Stimulated activated naive CD4-positive, alpha-beta T cell (primary cell): ENCODE measurements around the gene PPM1M.
"Not testable (repeated sequence)": the region's sequence is repeated elsewhere in the genome, so short reads cannot be mapped to it uniquely, and the experiment has no call there.

Experiments used
- DNase-seq, 6 experiments: peaks; one replicate each; lab custom pipeline; 2025; lab: John Stamatoyannopoulos, UW

PPM1M gene

DNA sequence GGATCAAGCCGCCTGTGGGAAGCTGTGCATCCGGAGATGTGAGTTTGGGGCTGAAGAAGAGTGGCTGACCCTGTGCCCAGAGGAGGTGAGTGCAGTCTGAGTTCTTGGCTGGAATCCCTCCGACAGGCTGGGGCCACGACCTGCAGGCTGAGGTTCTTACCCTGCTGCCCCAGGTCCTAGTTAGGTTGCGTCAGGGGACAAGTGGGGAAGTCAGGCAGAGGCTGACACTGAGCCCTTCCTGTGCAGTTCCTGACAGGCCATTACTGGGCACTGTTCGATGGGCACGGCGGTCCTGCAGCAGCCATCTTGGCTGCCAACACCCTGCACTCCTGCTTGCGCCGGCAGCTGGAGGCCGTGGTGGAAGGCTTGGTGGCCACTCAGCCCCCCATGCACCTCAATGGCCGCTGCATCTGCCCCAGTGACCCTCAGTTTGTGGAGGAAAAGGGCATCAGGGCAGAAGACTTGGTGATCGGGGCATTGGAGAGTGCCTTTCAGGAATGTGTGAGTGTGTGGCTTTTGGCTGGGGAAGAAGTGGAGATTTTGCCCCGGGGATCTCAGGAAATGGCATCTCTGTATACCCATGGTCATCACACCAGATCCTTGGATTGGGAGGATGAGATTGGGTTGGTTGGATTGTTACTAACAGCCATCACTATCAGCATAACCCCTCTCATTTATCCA lies 1.3 kb downstream of the PPM1M start:
- peak in 1 of 6 experiments; percentile 13 for DNase-seq

DNA sequence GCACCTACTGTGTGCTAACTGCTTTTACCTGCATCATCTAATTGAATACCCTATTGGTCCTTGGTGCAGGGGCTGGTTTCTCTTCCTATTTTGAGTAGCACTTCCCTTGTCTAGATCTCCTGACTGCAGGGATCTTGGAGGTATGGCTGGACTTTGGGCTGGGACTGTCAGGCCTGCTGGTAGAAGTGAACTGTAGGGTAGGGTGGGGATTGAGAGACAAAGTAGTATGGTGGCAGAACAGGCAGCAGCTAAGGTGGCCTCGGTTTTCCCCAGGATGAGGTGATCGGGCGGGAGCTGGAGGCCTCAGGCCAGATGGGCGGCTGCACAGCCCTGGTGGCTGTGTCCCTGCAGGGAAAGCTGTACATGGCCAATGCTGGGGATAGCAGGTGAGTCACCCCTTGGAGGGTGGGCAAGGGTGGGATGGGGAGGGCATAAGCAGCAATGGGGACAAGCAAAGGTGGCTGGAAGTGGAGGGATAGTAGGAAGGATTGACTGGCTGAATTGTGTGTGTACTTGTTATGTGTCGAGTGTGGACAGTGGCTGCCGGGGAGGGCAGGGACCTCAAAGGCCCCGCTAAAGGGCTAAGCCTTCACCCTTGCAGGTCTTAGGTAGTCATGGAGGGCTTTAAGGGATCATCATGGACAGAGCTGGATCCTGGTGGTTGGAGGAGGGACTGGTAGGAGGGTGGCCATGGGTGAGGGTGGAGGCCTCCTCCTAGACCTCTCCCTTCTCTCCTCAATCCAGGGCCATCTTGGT lies 2.0 kb downstream of the PPM1M start:
- no peak for DNase-seq

DNA sequence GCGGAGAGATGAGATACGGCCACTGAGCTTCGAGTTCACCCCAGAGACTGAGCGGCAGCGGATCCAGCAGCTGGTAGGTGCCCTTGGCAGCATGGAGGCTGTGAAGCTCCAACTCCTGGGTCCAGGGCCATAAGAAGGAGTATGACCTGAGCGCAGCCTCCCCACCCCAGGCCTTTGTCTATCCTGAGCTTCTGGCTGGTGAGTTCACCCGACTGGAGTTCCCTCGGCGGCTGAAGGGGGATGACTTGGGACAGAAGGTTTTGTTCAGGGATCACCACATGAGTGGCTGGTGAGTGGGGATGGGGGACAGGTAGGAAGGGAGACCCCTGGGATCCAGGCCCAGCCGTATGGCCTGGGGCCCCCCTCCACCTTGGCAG lies 2.6 kb downstream of the PPM1M start:
- no peak for DNase-seq

DNA sequence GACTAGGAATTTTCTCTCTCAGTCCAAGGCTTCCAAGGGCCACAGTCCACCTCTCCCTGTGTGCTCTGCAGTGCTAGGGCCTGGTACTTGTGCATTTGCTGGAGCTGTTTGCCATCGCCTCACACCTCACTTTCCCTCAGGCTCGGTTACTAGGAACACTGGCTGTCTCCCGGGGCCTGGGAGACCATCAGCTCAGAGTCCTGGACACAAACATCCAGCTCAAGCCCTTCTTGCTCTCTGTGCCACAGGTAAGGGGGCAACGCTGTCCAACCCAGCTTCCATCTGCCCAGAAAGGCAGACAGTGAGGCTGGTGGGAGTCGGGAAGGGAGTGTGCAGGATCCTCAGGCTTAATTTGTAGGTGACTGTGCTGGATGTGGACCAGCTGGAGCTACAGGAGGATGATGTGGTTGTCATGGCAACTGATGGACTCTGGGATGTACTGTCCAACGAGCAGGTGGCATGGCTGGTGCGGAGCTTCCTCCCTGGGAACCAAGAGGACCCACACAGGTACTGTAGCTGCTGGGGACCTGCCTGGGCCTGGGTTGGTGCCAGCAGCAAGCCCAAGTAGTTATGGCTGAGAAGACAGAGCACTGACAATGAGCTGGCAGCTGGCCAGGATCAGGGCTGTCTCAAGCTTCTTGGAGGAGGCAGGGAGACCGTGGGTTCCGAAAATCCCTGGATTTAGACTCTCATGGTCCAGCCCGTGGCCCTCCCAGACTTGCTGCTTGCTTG lies 3.4 kb downstream of the PPM1M start:
- peak in 1 of 6 experiments; percentile 28 for DNase-seq

DNA sequence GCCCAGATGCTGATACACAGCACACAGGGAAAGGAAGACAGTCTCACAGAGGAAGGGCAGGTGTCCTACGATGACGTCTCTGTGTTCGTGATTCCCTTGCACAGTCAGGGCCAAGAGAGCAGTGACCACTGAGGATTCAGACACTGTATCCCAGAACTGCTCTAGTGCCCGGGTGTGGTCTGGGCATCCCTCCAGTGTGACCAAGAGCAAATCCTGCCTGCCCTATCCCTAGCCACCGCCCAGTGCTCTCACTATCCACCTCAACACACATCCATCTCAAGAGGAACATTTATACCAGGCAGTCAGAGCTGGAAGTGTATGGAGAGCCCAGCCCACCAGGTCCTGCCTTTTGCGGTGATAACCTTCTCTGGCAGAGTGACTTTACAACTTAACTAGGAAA lies 4.1 kb downstream of the PPM1M start:
- no peak for DNase-seq

DNA sequence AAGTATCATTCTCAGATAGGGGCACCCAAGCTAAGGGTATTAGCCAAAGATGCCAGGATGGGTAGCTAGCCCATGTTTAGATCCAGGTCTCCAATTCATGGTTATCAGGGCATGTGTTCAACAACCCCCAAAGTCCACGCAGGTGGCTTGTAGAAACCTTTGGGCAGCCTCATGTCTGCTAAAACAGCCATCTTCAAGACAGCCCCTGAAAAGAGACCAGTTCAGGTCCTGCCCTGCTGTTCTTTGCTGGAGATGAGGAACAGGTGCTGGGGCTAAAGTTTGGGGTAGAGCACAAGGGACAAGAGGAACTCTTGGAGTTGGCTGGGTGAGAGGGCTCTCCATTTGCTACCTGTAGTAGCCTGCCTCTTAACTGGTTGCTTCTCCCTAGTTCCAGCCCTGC lies 4.6 kb downstream of the PPM1M start:
- DNase-seq: no peak

DNA sequence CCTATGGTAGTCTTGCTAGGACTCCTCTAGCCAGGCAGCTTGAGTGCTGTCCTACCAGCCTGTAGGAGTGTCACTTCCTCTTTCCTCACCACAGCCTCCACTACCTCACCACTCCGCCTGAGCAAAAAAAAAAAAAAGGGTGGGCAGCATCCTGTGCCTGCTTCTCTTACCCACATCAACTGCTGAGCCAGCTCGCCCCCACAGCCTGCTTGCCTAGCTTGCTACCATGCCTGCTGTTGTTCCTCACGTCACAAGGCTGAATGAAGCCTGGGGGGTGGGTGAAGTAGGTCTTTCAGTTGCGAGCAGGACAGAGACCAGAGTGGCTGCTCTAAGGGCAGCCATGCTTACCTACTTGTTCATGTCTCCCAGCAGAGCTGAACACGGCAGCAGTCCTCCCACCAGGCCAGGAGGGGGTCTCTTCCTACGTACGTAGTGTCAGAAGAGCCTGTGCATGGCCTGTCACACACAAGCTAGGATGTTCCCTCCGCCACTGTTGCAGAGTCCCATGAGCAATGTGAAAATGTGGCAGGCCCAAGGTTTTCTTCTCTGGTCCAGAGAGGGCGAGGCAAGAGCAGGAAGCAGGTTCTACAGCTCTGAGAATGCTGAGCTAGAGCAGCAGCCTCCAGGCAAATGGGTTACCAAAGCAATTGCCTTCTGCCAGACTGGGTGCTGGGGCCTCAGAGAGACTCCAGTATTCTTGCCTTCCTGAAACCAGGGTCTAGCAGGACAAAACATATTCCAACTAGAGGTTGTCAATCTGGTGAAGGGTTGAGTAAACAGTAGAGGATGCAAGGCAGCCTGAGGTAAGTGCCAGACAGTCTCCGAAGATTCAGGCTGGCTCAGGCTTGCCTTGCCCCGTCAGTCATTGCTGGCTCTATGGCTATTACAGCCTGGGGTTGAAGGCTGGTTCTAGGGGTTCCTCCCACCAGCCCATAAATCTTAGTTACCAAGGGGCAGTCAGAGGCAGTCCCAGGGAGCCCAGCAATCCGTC lies 8.1 kb downstream of the PPM1M start:
- DNase-seq: peak; percentile 75 to 96 (median 86)

DNA sequence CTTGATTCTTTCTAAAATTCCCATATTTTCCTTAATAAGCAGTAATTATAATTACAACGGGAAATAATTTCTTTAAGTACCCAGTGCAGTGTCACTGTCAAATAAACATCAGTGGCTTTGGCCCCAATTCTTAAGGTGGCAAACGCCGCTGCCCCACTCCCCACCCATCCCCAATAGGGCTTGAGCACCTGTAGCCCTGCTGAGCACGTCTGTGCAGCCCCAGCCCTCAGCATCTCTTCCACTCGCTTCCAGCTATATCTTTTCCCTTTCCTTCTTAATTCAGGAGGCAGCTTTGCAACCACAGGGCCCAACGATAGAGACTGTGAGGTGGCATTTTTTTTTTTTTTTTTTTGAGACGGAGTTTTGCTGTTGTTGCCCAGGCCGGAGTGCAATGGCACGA lies 9.0 kb downstream of the PPM1M start:
- no peak for DNase-seq

DNA sequence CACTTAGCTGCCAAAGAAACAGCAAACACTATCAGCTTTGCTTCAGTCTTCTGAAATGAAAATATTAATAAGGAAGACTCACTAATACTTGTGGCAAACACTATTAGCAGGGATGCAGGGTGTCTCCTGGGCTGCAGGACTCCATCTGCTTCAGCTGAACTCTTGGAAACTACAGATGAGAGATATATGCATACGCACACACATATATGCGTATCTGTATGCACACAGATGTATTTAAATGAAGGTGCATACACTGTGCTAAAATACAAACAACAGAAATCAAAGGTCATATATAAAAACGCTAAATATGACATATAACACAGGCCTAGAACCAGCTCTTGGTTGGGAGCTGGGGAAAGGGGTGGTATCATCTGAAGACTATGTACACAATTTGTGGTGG lies 10.6 kb downstream of the PPM1M start:
- no peak for DNase-seq

DNA sequence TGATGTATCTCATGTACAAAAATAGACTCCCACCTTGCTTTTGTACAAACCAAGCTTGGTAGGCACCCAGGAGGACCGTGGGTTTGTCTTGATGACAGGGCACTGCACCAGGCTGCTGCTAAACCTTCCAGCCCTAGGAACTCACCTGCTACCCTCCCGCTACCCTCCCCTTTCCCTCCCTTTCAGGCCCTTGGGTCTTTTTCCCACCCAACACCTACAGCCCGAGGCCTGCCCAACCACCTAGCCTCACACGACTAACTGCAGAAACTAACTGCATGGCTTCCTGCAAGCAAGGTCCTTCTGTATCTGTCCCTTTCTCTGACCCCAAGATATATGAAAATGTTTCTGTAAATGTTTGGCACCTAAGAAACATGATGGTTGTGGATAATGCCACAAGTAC lies 11.1 kb downstream of the PPM1M start:
- DNase-seq: no peak

DNA sequence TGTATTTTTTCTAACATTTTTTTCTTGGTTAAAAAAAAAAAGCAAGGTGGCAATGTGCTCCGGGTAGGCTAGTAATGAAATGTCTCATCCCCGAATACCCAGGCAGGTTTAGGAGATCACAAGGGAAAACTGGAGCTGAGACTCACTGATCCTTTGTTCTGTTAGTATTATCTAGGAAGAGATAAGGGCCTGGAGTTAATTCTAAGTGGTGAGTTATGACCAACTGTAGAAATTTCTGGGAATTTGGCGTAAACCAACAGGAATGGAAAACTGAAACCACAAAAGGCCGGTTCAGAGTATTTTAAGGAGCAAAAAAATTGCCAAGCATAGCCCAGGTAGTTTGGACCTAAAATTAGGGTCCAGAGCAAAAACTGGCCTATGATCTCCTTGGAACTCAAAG lies 12.4 kb downstream of the PPM1M start:
- DNase-seq: no peak

DNA sequence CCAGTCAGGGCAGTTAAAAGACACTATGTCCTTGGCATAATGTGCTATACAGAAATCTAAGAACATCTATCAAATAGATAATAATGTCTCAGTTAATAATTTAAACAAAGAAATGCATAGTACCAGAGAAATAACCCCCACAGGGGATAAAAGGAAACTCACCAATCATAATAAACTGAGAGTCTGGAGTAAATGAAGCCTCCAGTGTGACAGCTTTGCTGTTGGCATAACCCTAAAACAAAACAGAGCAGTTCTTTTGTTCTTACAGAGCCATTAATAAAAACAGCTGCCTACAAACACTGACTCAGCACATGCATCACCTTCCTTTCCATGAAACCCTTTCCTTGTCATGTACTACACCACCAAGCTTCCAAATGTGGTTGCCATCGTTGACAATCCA lies 13.5 kb downstream of the PPM1M start:
- no peak for DNase-seq

DNA sequence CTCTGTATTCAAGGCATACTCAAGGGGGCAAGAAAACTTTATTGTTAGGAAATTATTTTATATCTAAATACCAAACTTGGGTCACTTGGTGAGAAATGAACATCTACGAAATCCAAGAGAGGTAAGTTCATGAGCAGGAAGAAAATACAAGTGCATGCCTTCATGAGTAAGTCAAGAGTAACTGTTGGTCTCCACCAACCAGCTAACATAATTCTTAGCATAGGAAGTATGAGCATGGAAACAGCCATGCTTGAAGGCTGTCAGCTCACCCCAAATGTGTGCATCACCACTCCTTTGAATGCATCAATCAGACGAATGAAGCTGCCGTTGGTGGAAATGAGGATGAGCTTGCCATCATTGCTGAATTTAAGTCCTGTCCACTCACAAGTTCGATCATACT lies 13.9 kb downstream of the PPM1M start:
- no peak for DNase-seq

DNA sequence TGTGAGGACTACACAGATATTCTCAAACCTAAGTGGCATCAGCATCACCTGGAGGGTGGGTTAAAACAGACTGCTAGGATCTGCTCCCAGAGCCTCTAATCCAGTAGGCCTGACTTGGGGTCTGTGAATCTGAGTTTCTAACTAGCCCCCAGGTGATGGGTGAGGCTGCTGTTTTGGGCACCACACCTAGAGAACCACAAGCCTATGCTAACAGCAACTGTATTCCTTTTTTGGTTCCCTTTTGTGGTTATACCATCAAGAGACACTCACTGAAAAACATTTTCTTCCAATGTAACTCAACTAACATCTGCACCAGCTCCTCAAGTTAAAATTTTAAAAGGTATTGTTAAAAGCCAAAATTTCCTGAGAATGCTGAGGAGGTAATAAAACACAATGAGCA lies 16.9 kb downstream of the PPM1M start:
- DNase-seq: peak in 1 of 6 experiments; percentile 18

DNA sequence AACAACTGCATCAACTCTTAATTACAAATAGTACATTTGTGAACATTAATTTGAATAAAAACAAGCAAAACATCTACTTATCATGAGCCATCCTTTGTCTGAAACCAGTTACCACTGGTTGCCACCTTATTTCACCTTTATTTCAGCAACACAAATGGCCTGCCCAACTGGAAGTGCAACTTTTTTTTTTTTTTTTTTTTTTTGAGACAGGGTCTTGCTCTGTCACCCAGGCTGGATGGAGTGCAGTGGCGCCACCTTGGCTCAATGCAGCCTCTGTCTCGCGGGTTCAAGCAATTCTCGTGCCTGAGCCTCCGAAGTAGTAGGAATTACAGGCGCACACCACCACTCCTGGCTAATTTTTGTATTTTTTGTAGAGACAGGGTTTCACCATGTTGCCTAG lies 19.8 kb downstream of the PPM1M start:
- DNase-seq: no peak

DNA sequence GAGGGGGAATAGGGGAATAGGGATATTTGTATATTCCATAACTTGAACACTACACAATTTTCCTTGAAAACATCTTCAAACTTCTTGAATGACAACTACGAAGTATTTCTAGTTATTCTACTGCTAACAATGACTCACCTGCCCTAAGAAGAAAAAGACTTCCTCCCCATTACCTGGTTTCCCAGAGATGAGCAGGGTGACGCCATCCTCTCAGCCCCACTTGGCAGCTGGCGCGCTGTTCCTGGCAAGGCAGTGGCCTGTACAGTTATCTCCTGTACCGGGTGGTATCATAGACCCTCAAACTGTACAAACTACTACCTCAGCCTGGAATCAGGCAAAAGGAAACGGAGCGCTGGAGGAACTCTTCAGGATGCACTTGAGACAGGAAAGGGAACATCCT lies 22.5 kb downstream of the PPM1M start:
- DNase-seq: peak in 3 of 6 experiments; percentile 28 to 32 (median 29)

DNA sequence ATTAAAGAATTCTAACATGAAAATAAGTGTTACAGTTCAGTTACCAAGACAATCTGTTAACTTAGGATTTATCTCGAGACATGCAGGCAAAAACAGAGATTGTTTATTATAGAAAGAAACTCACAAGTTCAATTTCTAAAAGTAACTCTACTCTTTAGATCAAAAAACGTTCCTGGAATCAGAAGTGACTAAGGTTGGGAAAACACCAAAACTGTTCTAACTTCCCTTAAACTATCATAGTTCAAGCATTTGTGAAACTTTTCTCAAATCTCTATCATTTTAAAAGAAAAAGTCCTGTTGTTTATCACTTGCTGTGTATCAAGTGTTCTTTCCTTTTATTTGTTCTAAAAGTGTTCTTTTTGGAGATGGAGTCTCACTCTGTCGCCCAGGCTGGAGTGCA lies 24.2 kb downstream of the PPM1M start:
- no peak for DNase-seq

DNA sequence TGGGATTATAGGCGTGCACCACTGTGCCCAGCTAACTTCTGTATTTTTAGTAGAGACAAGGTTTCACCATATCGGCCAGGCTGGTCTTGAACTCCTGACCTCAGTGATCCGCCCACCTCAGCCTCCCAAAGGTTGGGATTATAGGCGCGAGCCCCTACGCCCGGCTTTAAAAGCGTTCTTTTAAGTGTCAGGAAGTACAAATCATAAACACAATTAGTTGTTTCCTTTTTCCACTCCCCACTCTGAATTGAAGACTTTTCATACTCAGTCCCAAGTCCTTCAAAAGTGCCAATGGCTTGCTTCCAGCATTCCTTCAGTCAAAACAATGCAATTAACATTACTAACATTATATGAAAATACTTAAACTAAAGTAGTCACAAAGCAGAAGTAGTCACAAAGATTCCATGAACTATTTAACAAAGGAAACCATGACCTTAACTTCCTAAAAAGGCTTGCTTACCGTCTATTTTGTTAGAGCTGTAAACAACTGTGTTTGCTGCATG lies 24.7 kb downstream of the PPM1M start:
- no peak for DNase-seq

DNA sequence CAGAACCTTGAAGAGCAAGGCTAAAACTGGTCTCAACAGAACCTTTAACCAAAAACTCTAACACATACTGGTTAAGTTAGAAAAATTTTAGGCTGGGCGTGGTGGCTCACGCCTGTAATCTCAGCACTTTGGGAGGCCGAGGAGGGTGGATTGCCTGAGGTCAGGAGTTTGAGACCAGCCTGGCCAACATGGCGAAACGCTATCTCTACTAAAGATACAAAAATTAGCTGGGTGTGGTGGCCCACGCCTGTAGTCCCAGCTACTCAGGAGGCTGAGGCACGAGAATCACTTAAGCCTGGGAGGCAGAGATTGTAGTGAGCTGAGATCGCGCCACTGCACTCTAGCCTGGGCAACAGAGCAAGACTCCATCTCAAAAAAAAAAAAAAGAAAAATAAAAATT lies 26.6 kb downstream of the PPM1M start:
- not testable (repeated sequence) for DNase-seq

DNA sequence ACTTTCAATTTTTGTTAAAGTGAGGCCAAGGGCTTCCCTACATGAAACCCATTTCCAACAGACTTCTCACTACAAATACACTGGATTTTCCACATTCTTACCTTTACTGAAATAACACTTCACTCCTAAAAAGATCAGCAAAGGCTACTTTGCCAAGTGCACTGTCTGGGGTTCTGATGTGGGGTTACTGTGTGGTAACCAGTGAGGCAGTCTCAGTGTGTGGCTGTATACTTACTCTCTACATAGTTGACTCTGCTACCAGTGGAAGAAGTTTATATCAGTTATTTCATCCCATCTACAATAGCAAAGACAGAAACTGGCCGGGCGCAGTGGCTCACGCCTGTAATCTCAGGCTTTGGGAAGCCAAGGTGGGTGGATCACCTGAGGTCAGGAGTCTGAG lies 27.3 kb downstream of the PPM1M start:
- DNase-seq: no peak

DNA sequence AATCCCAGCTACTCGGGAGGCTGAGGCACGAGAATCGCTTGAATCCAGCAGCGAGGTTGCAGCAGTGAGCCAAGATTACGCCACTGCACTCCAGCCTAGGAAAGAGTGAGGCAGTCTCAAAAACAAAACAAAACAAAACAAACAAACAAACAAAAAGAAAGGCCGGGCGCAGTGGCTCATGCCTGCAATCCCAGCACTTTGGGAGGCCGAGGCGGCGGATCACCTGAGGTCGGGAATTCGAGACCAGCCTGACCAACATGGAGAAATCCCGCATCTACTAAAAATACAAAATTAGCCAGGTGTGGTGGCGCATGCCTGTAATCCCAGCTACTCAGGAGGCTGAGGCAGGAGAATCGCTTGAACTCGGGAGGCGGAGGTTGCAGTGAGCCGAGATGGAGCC lies 29.2 kb downstream of the PPM1M start:
- DNase-seq: not testable (repeated sequence)
